Skeletal muscle tissue (tissue), 4 donors: ENCODE measurements around the gene SLIT3. TPM values are rescaled to one million over a fixed set of nuclear protein-coding genes. Genes with fewer than 3 reads are reported as not detected.

Experiments used
- H3K27ac ChIP-seq: one replicate; pipeline ENCODE4 v1.7.0; 2013; ENCODE audit warnings: mild to moderate bottlenecking, low read depth, low read length, inconsistent platforms
- H3K27me3 ChIP-seq, 3 donors: one replicate each; pipeline ENCODE4 v1.7.0; 2013; ENCODE audit warnings: low read length in 3 of 3; ENCODE audit not compliant: control insufficient read depth in 3 of 3, insufficient read depth in 3 of 3
- H3K36me3 ChIP-seq, 3 donors: one replicate each; pipeline ENCODE4 v1.7.0; 2013; ENCODE audit warnings: low read length in 3 of 3; ENCODE audit not compliant: control insufficient read depth in 3 of 3, insufficient read depth in 3 of 3
- H3K4me1 ChIP-seq, 3 donors: one replicate each; pipeline ENCODE4 v1.7.0; 2013; ENCODE audit warnings: low read length in 3 of 3, mild to moderate bottlenecking in 3 of 3; ENCODE audit not compliant: control insufficient read depth in 3 of 3, insufficient read depth in 3 of 3
- H3K4me3 ChIP-seq, 3 donors: one replicate each; pipeline ENCODE4 v1.7.0; 2013; ENCODE audit warnings: low read length in 3 of 3
- H3K9ac ChIP-seq, 3 donors: one replicate each; pipeline ENCODE4 v1.7.0; 2013; ENCODE audit warnings: low read length in 3 of 3, mild to moderate bottlenecking in 3 of 3, moderate library complexity in 2 of 3, low read depth in 1 of 3
- H3K9me3 ChIP-seq, 3 donors: one replicate each; pipeline ENCODE4 v1.7.0; 2013; ENCODE audit warnings: low read length in 3 of 3; ENCODE audit not compliant: control insufficient read depth in 3 of 3
- total RNA-seq: library from RNA; depleted of rRNA; stranded (reverse); fragments of >200 nt; gene quantifications from one replicate; pipeline ENCODE4 v1.2.3, GENCODE V29; 2014
- donor health status: Osteomylitis.

SLIT3 gene
- total RNA-seq, 1 donor from 2014 or later, result 7.8 TPM

DNA sequence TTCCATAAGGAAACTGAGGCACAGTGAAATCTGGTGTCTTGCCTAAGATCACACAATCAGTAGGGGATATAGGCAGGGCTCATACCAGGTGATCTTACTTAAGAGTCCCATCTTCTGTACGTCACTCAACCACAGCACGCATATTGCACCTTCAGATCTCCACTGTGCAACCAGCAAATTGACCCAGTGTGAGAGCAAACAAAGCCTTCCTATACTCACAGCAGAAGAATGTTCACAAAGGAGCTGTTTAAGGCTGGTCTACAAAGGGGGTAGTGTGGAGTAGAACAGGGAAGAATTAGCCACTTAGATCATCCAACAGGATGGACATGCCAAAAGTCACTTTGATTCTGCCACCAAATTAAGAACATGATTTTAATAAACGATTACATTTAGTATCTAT lies 305.9 kb downstream of the SLIT3 start:
- Histone ChIP-seq H3K36me3 (no peaks in the 10 kb centered on the region), H3K27ac (no peak overlapping the region), H3K4me1 (peaks cover 0 to 3% (median 0%) of the 10 kb centered on the region in 3 donors), H3K9me3 (no peaks in the 10 kb centered on the region), H3K4me3 (no peak overlapping the region), H3K9ac (no peak overlapping the region), H3K27me3 (peaks cover 0 to 5% (median 3%) of the 10 kb centered on the region in 3 donors)

DNA sequence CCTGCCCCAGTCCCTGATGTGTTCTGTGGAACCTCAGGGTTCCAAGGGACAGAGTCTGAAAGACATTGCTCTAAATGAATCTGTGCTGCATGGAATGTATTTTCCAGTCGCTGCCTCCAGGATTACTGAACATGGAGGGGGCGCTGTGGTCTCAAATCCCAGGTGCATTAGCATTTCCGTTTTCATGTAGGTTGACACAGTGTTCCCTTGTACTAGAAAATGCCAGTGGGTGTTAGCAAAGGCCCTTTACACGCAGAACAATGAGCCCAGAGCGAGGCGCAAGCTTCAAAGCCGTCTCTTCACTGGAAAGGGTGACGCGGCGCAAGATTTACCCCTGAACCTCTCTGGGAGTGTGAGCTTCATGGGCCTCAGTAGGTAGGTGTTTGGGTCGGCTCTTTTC lies 308.3 kb downstream of the SLIT3 start:
- Histone ChIP-seq H3K9me3 (no peaks in the 10 kb centered on the region), H3K4me3 (no peak overlapping the region), H3K36me3 (no peaks in the 10 kb centered on the region), H3K27ac (no peak overlapping the region), H3K4me1 (peaks cover 0 to 9% (median 5%) of the 10 kb centered on the region in 3 donors), H3K9ac (no peak overlapping the region), H3K27me3 (peaks cover 0 to 10% (median 0%) of the 10 kb centered on the region in 3 donors)

DNA sequence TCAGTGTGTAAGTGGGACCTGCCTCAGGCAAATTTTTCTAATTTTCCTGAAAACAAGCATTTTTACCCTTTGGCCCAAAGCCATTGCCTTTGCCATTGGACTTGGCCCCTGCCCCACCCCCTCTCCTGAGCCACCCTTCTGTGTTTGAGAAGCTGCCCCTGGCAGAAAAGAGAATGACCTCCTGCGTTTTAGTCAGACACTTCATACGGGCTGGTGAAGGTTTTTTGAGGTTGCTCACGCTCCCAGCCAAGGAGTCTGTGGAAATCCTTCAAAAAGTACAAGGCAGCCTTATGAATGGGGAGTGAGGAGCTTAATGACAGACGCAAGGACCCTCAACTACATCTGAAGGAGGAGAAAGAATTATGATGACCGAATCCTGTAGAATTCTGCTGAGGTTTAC lies 308.9 kb downstream of the SLIT3 start:
- Histone ChIP-seq H3K27me3 (peaks cover 0 to 10% (median 0%) of the 10 kb centered on the region in 3 donors), H3K9me3 (no peaks in the 10 kb centered on the region), H3K4me3 (no peak overlapping the region), H3K36me3 (no peaks in the 10 kb centered on the region), H3K4me1 (peaks cover 0 to 9% (median 6%) of the 10 kb centered on the region in 3 donors), H3K27ac (no peak overlapping the region), H3K9ac (no peak overlapping the region)

DNA sequence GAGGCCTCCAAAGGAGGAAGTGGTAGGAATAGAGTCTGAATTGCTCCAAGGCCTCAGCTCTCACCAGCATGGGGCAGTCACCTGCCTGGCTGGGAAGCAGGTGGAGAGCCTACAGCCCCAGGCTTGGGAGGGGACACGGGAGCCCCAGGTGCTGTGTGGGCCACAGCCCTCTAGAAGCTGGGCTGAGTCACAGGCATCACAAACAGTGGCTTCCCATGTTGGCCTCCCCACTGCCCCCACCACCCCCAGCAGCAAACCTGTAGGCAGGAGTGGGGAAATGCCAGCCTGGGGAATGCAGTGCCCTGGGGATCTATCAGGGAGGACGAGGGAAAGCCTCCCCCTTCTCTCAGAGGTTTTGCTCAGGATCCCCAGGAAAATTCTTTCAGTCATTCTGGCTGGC lies 309.6 kb downstream of the SLIT3 start:
- H3K27me3 ChIP-seq, result peaks cover 0 to 10% (median 0%) of the 10 kb centered on the region in 3 donors
- no peak overlapping the region for H3K4me3 ChIP-seq
- no peak overlapping the region for H3K9ac ChIP-seq

DNA sequence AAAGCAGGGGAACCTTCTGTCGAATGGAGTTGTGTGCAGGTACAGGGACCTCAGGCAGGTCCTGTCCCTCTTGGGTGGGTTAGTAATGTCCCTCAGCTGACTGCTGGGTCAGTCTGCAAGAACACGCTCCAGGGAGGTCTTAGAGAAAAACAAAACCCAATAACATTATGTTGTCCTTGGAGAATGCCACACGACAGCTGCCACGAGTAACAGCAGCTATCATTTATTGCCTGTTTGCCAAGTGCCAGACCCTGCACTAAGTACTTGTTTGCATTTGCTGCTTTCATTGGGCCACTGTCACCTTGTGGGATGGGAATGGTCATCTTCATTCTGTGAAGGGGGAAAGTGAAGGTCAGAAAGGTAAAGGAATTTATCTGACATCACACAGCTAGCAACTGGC lies 310.3 kb downstream of the SLIT3 start:
- H3K27me3 ChIP-seq, result peaks cover 0 to 10% (median 0%) of the 10 kb centered on the region in 3 donors
- H3K4me1 ChIP-seq, result peaks cover 0 to 9% (median 6%) of the 10 kb centered on the region in 3 donors
- H3K9ac ChIP-seq, result no peak overlapping the region
- no peak overlapping the region for H3K27ac ChIP-seq
- no peaks in the 10 kb centered on the region for H3K9me3 ChIP-seq
- H3K36me3 ChIP-seq, result no peaks in the 10 kb centered on the region
- no peak overlapping the region for H3K4me3 ChIP-seq

More for the DNA sequence above, 309.6 kb downstream of the SLIT3 start:
- no peak overlapping the region for H3K27ac ChIP-seq
- H3K9me3 ChIP-seq, result no peaks in the 10 kb centered on the region
- no peaks in the 10 kb centered on the region for H3K36me3 ChIP-seq
- peaks cover 0 to 9% (median 6%) of the 10 kb centered on the region in 3 donors for H3K4me1 ChIP-seq

DNA sequence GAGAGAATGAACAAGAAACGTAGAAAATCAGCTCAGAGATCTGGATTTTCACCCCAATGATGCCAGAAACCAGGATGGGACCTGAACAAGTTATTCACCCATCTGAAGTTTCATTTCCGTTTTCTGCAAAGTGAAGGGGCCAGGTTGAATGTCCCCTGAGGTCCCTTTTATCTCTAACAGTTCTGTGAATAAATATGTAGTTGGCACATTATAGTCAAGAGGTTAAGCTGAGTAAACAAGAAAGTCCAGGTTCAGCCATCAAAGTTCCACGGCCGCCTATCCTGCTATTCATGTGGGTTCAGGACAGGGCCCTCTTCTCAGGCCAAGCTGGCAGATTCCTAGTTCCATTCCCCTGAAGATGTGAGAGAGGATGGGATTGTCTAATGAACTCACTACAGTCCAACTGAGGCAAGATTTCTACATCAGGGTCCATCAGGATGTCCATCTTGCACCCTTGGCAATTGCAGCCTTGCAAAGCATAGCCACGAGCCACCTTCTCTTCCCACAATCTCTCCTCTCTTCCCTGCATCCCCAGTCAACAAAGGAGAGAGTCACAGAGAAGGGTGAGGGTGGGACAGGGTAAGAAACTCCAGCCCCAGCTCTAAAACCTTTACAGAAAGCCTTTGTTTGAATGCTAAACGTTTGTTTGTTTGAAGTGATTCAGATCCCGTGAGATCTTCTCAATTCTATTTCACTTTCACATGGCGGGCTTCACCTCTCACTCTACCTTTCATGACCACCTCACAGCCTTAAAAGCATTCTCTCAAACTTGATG lies 311.0 kb downstream of the SLIT3 start:
- no peak overlapping the region for H3K27ac ChIP-seq
- peaks cover 0 to 9% (median 6%) of the 10 kb centered on the region in 3 donors for H3K4me1 ChIP-seq
- no peaks in the 10 kb centered on the region for H3K9me3 ChIP-seq
- H3K9ac ChIP-seq, result no peak overlapping the region
- H3K36me3 ChIP-seq, result no peaks in the 10 kb centered on the region
- no peak overlapping the region for H3K4me3 ChIP-seq
- H3K27me3 ChIP-seq, result peaks cover 0 to 10% (median 0%) of the 10 kb centered on the region in 3 donors

DNA sequence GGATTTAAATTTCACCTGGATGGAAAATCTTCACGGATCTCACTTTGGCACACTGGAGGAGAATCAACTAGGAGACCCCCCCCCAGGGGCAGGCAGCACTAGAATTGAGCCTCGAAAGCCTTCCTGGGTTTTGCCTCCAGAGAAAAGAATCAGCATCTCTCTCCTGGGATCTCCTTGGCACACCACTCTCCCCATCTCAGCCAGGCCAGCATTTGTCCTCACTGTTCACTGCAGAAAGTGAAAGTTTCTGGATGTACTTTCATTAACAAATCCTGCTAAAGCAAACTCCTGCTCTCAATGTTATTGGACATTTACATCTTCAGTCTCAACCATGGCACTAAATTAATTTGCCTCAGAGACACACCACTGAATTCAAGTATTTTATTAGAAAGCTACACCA lies 312.2 kb downstream of the SLIT3 start:
- Histone ChIP-seq H3K9me3 (no peaks in the 10 kb centered on the region), H3K4me1 (peaks cover 0 to 9% (median 6%) of the 10 kb centered on the region in 3 donors), H3K27ac (no peak overlapping the region), H3K27me3 (peaks cover 0 to 6% (median 0%) of the 10 kb centered on the region in 3 donors), H3K9ac (no peak overlapping the region), H3K36me3 (no peaks in the 10 kb centered on the region), H3K4me3 (no peak overlapping the region)

DNA sequence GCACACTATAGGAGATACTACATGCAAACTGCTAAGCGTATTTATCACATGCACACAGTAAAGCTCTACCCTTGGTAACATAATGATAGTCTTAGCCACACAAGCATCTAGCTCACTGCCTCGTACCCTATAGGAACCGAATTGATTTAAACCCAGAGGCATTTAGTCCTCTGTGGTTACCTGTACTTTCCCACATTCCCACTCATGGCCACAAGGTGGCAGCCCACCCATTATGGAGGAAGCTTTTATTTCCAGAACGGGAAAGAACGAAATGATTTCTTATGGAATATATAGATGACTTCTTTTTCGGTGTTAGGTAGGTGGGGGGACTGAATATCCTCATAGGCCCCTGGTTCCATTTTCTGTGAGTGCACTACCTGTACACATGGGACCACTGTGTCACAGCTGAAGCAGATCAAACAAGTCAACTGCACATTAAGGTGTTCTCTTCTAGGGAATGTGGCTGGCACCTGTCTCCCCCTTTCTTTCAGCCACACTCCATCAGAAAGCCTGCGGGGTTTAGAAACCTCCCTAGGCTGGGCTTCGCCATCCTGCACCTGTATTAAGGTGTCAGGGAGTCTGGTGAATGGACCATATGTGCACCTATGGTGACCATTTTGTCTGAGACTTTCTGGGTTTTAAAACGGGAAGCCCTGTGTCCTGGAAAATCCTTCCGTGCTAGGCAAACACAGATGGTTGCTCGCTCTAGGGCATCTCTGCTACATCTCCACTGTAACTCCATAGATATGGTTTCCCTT lies 313.2 kb downstream of the SLIT3 start:
- Histone ChIP-seq H3K27me3 (peaks cover 0 to 5% (median 0%) of the 10 kb centered on the region in 3 donors), H3K4me1 (peaks cover 0 to 9% (median 6%) of the 10 kb centered on the region in 3 donors), H3K27ac (no peak overlapping the region), H3K9ac (no peak overlapping the region), H3K4me3 (no peak overlapping the region), H3K36me3 (no peaks in the 10 kb centered on the region), H3K9me3 (no peaks in the 10 kb centered on the region)

DNA sequence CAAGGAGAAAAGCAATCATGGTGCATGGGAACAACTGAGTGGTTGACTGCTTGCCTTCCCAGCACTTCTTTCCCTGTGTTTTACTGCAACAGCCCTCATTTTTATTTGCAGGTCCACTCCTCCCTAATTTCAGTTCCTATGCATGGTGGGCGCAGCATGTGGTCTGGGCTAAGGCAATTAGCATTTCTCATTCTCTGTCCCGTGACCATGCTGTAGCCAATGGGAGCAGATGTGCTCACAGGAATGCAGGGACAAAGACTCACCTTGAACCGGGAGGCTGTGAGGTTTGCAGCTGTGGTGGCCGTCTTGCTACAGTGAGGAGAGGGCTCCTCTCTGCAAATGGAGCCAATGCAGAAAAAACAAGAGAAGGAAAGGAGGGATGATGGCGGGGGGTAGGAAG lies 315.5 kb downstream of the SLIT3 start:
- Histone ChIP-seq H3K9me3 (no peaks in the 10 kb centered on the region), H3K27ac (no peak overlapping the region), H3K4me1 (peaks cover 0 to 6% (median 6%) of the 10 kb centered on the region in 3 donors), H3K4me3 (no peak overlapping the region), H3K27me3 (peaks cover 0 to 5% (median 0%) of the 10 kb centered on the region in 3 donors), H3K9ac (no peak overlapping the region), H3K36me3 (no peaks in the 10 kb centered on the region)
